ENCODE results near the gene AGXT2. TPM values are rescaled to one million over a fixed set of nuclear protein-coding genes. Genes with fewer than 3 reads are reported as not detected.

AGXT2 gene
- total RNA-seq, 1 experiment from 2014 or later, result not detected

DNA sequence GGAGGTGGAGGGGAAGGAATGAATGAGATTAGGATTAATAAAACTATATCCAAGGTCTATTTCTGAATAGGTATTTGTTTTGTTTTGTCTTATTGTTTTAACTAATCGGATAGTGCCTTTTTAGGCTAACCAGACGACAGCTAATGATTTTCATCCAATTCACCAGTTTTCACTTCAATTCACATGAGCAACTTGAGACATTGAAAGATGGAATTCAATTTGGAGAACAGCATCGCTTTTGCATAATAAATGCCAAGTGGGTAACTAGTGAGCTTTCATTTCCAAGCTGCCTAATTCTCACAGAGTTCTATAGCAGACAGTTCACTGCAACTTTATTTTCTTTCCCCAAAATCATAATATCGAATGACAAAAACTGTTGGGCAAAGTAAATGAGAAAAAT lies 5.0 kb downstream of the AGXT2 start:
- no peak for ATAC-seq
- POLR2A ChIA-PET, result no interaction called here
- H3K27me3 Mint-ChIP-seq (ENCODE audit: low read depth), result no peaks in the 10 kb centered on the region

DNA sequence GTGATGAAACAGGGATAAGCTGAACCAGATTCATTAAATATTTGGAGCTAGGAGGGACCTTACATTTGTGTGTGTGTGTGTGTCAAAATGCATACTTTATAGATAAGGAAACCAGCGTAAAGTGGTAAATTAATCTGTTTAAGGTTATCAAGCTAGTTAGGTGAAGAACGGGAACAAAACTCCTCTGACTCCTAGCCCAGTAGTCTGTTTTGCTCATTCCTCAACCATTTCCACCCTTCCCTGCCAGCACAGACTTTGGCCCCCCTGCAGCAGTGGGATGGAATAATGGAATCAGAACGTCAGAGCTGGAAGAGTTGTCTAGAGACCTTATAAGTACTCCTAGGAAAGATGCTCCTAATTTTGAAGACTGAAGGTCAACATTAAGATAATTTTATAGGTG lies 6.5 kb downstream of the AGXT2 start:
- no peaks in the 10 kb centered on the region for H3K9me3 Mint-ChIP-seq
- ATAC-seq, result no peak
- DNase-seq (ENCODE audit: low spot score), result no peak
- H3K4me3 Mint-ChIP-seq, result no peak overlapping the region
- ChIA-PET CTCF (interaction anchor here (0.5 to 1.4 kb wide), 3 partner anchors 38 to 168 kb away, joined by 3 to 5 read pairs (median 3); no protein-coding TSS in a partner anchor), POLR2A (no interaction called here)
- TF ChIP-seq ZNF232 (CRISPR knock-in tag; IDR thresholded peaks at IDR 0.05) (no peak), ZNF263 (CRISPR knock-in tag; IDR thresholded peaks at IDR 0.05; ENCODE audit: low read depth) (no peak), NR3C1 (CRISPR knock-in tag; conservative IDR thresholded peaks at IDR 0.05; ENCODE audit: low read depth) (no peak), NR1H2 (CRISPR knock-in tag; IDR thresholded peaks at IDR 0.05) (no peak), ZNF423 (CRISPR knock-in tag; IDR thresholded peaks at IDR 0.05) (no peak), TEAD4 (CRISPR knock-in tag; IDR thresholded peaks at IDR 0.05) (no peak), ZNF138 (CRISPR knock-in tag; conservative IDR thresholded peaks at IDR 0.05) (no peak), ZBTB21 (CRISPR knock-in tag; IDR thresholded peaks at IDR 0.05; ENCODE audit: borderline replicate concordance) (no peak), ZNF671 (CRISPR knock-in tag; IDR thresholded peaks at IDR 0.05) (no peak), GTF2I (CRISPR knock-in tag; conservative IDR thresholded peaks at IDR 0.05) (no peak), NFE2L1 (CRISPR knock-in tag; IDR thresholded peaks at IDR 0.05) (no peak)
- TF ChIP-seq, protein P1, sequence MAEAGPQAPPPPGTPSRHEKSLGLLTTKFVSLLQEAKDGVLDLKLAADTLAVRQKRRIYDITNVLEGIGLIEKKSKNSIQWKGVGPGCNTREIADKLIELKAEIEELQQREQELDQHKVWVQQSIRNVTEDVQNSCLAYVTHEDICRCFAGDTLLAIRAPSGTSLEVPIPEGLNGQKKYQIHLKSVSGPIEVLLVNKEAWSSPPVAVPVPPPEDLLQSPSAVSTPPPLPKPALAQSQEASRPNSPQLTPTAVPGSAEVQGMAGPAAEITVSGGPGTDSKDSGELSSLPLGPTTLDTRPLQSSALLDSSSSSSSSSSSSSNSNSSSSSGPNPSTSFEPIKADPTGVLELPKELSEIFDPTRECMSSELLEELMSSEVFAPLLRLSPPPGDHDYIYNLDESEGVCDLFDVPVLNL (CRISPR knock-in tag; IDR thresholded peaks at IDR 0.05; ENCODE audit: borderline replicate concordance, low read depth), result no peak
- TF ChIP-seq, protein P2, sequence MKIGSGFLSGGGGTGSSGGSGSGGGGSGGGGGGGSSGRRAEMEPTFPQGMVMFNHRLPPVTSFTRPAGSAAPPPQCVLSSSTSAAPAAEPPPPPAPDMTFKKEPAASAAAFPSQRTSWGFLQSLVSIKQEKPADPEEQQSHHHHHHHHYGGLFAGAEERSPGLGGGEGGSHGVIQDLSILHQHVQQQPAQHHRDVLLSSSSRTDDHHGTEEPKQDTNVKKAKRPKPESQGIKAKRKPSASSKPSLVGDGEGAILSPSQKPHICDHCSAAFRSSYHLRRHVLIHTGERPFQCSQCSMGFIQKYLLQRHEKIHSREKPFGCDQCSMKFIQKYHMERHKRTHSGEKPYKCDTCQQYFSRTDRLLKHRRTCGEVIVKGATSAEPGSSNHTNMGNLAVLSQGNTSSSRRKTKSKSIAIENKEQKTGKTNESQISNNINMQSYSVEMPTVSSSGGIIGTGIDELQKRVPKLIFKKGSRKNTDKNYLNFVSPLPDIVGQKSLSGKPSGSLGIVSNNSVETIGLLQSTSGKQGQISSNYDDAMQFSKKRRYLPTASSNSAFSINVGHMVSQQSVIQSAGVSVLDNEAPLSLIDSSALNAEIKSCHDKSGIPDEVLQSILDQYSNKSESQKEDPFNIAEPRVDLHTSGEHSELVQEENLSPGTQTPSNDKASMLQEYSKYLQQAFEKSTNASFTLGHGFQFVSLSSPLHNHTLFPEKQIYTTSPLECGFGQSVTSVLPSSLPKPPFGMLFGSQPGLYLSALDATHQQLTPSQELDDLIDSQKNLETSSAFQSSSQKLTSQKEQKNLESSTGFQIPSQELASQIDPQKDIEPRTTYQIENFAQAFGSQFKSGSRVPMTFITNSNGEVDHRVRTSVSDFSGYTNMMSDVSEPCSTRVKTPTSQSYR (CRISPR knock-in tag; IDR thresholded peaks at IDR 0.05), result no peak
- no peaks in the 10 kb centered on the region for H3K36me3 Mint-ChIP-seq
- H3K4me1 Mint-ChIP-seq, result peaks cover 29% of the 10 kb centered on the region
- no peaks in the 10 kb centered on the region for H3K27me3 Mint-ChIP-seq (ENCODE audit: low read depth)
- no peak overlapping the region for H3K27ac Mint-ChIP-seq

More for the DNA sequence above, 5.0 kb downstream of the AGXT2 start:
- no peaks in the 10 kb centered on the region for H3K36me3 Mint-ChIP-seq
- H3K9me3 Mint-ChIP-seq, result no peaks in the 10 kb centered on the region
- no peak overlapping the region for H3K4me3 Mint-ChIP-seq
- no peak for DNase-seq (ENCODE audit: low spot score)
- CTCF ChIA-PET, result interaction anchor here (1.0 kb wide), 1 partner anchor 39 kb away, joined by 4 read pairs; no protein-coding TSS in a partner anchor
- peaks cover 20% of the 10 kb centered on the region for H3K4me1 Mint-ChIP-seq
- H3K27ac Mint-ChIP-seq, result no peak overlapping the region
- TF ChIP-seq CREM (CRISPR knock-in tag; IDR thresholded peaks at IDR 0.05) (no peak), TEAD4 (CRISPR knock-in tag; IDR thresholded peaks at IDR 0.05) (no peak), CBFB (CRISPR knock-in tag; IDR thresholded peaks at IDR 0.05; ENCODE audit: low read depth) (no peak), TEAD1 (CRISPR knock-in tag; IDR thresholded peaks at IDR 0.05) (no peak), FOXP1 (CRISPR knock-in tag; IDR thresholded peaks at IDR 0.05; ENCODE audit: borderline replicate concordance) (no peak), CREB1 (CRISPR knock-in tag; IDR thresholded peaks at IDR 0.05) (no peak)
- TF ChIP-seq, protein P3, sequence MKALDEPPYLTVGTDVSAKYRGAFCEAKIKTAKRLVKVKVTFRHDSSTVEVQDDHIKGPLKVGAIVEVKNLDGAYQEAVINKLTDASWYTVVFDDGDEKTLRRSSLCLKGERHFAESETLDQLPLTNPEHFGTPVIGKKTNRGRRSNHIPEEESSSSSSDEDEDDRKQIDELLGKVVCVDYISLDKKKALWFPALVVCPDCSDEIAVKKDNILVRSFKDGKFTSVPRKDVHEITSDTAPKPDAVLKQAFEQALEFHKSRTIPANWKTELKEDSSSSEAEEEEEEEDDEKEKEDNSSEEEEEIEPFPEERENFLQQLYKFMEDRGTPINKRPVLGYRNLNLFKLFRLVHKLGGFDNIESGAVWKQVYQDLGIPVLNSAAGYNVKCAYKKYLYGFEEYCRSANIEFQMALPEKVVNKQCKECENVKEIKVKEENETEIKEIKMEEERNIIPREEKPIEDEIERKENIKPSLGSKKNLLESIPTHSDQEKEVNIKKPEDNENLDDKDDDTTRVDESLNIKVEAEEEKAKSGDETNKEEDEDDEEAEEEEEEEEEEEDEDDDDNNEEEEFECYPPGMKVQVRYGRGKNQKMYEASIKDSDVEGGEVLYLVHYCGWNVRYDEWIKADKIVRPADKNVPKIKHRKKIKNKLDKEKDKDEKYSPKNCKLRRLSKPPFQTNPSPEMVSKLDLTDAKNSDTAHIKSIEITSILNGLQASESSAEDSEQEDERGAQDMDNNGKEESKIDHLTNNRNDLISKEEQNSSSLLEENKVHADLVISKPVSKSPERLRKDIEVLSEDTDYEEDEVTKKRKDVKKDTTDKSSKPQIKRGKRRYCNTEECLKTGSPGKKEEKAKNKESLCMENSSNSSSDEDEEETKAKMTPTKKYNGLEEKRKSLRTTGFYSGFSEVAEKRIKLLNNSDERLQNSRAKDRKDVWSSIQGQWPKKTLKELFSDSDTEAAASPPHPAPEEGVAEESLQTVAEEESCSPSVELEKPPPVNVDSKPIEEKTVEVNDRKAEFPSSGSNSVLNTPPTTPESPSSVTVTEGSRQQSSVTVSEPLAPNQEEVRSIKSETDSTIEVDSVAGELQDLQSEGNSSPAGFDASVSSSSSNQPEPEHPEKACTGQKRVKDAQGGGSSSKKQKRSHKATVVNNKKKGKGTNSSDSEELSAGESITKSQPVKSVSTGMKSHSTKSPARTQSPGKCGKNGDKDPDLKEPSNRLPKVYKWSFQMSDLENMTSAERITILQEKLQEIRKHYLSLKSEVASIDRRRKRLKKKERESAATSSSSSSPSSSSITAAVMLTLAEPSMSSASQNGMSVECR (CRISPR knock-in tag; IDR thresholded peaks at IDR 0.05; ENCODE audit: borderline replicate concordance), result no peak

Measured in WTC11 (cell line).